Myocyte (in vitro differentiated cells): ENCODE data around the gene PGLYRP1. TPM values are rescaled to one million over a fixed set of nuclear protein-coding genes. Genes with fewer than 3 reads are reported as not detected.

ENCODE experiments used
- DNase-seq: peaks from one replicate; pipeline ENCODE4 v3.0.0-alpha.2; 2012; ENCODE audit warnings: low read depth
- total RNA-seq: library from RNA; depleted of rRNA; stranded (reverse); fragments of >200 nt; gene quantifications from 2 replicates; pipeline ENCODE4 v1.2.3, GENCODE V29; 2014

PGLYRP1 gene
- total RNA-seq, 1 donor from 2014 or later: not detected

- DNase-seq: no peak
Measured at GRCh38 chr19:46002678-46003275, 20.1 kb downstream of the PGLYRP1 start.

DNA sequence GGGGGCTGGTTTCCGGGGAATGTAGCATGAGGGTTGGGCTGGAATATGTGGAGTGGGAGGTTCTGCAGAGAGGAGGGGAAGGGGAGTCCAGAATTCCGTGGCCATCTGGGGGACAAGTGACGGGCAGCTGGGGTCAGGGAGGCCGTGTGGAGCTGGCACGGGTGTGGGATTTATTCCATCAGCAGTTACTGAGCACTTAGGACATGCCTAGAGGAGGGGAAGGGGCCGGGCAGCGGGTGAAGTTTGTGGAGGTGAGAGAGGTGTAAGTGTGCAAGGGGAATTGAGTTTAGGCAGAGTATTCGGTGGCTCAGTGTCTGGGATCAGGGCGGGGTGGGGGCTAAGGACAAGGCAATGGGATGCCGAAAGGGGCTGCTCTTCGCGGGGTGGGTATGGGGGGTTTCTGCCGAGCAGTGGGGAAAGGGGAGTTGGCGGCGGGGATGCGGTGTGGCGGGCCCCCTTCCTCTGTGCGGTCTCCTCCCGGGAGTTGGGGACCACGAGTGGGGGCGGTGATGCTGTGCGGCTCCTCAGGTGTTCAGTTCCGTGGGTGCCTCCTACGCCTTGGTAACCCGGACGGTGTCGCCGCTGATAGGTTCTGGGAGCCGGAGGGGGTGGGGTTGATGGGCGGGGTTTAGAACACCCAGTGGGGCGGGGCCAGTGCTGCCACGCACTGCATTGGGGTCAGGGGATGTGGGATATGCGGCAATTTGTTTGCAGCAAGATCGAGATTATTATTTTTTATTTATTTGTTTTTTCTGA lies 22.2 kb downstream of the PGLYRP1 start:
- DNase-seq: no peak

- no peak for DNase-seq
Measured at GRCh38 chr19:45999653-46000121, 23.2 kb downstream of the PGLYRP1 start.

GRCh38 chr19:45998834-45999233 lies 24.0 kb downstream of the PGLYRP1 start:
- DNase-seq: no peak

- no peak for DNase-seq
Measured at GRCh38 chr19:45996933-45997332, 25.9 kb downstream of the PGLYRP1 start.

DNA sequence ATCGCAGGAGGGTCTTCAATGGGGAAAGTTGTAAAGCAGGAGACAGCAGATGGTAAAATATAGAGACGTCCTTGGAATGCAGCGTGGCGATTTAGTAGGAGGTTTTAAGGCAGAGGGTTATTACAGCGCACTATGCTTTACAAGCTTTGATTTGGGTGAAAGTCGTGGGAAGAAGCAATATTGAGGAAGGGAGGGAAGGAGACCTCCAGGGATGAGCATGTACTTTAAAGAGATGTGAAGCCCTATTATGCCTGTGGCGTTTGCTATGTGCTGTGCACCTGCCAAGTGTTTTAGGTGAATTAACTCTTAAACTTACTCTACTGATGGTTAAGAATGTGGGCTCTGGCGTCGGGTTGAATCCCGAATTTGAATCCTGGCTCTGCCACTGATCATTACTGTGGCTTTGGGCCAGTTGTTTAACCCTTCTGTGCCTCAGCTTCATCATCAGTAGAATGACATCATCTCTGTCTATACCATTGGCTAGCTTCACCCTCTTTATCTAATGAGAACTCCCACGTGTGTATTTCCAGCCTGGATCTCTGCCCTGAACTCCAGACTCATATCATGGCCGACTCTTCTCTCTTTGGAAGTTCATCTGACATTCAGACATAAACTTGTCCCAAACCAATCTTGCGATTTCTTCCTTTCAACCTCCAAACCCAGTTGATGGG lies 27.0 kb downstream of the PGLYRP1 start:
- no peak for DNase-seq

DNA sequence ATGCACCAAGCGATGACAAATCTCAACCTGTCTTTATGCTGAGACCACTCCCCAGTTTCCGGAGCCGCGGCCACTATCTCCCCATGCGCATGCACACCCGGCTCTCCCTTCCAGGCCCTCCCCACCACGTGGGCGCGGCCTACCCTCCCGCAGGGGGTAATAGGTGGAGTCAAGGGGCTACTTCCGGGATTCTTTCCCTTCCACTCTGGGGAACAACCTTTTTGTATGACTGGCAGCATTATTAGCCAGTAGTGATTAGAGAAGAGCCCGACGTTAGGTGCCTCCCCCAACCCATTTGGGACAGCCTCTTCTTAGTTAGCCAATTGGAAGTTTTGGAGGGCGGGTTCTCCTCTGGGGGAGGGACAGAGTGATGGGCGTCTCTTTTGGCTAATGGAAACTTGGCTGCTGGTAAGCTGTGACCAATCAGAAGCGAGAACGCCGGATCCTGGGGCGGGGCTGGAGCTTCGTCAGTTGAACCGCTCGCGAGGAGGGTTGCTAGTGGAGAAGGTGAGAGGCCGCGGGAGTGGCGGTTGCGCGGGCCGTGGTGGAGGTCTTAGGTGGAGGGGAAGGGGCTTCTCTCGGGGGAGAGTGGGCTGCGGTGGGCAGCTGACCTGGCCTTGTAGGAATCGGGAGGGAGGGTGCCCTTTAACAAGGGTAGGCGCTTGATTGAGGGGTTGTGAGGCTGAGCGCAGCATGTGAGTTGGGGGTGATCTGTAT lies 27.7 kb downstream of the PGLYRP1 start, which contains the start of gene CCDC61:
CCDC61 (plus strand) TSS at position 470 of the 717 bp plus-strand sequence. CDS start 7,552 bp downstream, outside the sequence.
- peak; percentile 100 for DNase-seq

- DNase-seq: no peak
Measured at GRCh38 chr19:45994456-45994997, 28.3 kb downstream of the PGLYRP1 start.

DNA sequence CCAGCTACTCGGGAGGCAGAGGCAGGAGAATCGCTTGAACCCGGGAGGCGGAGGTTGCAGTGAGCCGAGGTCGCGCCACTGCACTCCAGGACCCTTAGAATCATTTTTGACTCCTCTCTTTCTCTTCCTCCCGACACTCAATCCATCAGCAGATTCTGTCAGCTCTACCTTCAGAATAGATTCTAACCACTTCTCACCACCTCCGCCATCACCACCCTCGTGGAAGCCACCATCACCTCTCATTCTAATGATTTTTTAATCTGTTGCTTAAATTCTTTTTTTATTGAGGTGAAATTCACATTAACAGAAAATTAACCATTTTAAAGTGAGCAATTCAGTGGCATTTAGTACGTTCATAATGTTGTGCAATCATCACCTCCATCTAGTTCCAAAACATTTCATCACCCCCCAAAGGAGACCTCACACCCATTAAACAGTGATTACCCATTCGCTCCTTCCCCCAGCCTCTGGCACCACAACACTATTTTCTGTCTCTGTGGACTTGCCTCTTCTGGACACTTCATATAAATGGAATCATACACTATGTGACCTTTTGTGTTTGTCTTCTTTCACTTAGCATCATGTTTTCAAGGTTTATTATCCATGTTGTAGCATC lies 32.6 kb downstream of the PGLYRP1 start:
- DNase-seq: no peak

GRCh38 chr19:45985321-45985720 lies 37.5 kb downstream of the PGLYRP1 start:
- DNase-seq: no peak

GRCh38 chr19:45981350-45981749 lies 41.5 kb downstream of the PGLYRP1 start:
- no peak for DNase-seq

- no peak for DNase-seq
Measured at GRCh38 chr19:45978156-45978555, 44.7 kb downstream of the PGLYRP1 start.

DNA sequence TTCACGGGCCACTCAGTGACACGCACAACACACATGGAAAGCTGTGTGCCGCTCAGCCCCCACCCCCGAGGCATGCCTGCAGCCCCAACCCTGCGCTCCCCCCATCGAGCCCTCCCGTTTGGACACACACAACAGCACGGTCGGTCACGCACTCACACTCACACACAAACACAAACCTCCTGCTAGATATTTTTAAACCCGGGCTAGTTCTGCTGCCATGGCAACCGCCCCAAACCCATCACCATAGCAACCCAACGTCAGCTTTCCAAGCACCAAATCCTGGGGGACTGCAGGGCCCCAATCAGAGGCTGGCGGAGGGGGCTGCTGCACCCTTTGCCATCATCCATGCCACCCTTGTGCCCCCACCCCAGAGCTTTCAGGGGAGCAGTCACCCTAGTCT lies 46.7 kb downstream of the PGLYRP1 start:
- no peak for DNase-seq

DNA sequence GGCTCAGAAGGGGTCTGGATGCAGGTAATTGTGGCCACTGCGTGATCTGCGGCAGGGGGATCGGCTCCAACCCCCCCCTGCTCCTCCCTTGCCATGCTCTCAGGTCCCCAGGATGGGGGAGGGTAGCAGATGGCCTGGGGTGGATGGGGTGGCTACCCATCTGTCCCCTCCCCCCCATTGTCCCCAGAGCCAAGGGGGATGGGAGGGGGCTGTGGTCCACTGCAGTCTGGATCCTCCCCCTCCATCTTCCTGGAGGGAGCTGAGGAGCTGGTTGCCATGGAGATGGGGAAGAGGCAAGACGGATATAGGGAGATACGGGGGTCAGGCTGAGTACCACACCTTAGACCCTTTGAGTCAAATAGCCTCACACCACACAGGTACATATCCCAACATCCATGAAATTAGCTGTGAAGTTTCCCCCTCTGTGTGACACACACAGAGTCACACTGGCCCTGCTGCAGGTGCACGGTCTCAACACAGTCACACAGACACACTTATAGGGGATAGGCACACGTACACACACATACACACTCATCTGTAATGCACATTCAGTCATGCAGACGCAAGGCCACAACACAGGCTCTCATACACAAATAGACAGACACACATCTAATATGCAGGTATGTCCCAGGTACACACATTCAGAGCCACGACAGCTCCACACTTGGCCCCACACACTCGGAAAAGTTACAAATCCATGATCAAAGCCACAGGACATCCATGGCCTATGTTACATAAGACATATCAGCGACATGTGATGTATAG lies 47.4 kb downstream of the PGLYRP1 start:
- no peak for DNase-seq

- peak; percentile 24 for DNase-seq
Measured at GRCh38 chr19:45973553-45974338, 49.1 kb downstream of the PGLYRP1 start, which contains the start of gene NOVA2. Gene NOVA2, minus strand, starts transcription at chr19:45973865. Its CDS starts 514 bp downstream, at chr19:45973351.

- no peak for DNase-seq
Measured at GRCh38 chr19:45972947-45973540, 49.8 kb downstream of the PGLYRP1 start.

GRCh38 chr19:45972081-45972946 lies 50.5 kb downstream of the PGLYRP1 start:
- no peak for DNase-seq
